B cell (primary cell): ENCODE data around the gene PPFIA1. TPM values are rescaled to one million over a fixed set of nuclear protein-coding genes. Genes with fewer than 3 reads are reported as not detected.

Experiments used
- ATAC-seq: fragments of 200-7000 bp; cut with Tn5 transposase; one replicate; pipeline ENCODE4 v1.10.0; 2021; ENCODE audit warnings: low read depth, mild to moderate bottlenecking, moderate number of reproducible peaks, moderate library complexity
- CTCF ChIA-PET: fragments of 350-600 bp; sonication (Branson Sonifier 250); formaldehyde crosslinking; loops from one replicate; lab custom pipeline; 2021; ENCODE audit warnings: antibody characterized with exemption, inconsistent platforms; lab: Charles Lee
- POLR2A ChIA-PET: fragments of 350-600 bp; sonication (Branson Sonifier 250); formaldehyde crosslinking; loops from one replicate; lab custom pipeline; 2021; ENCODE audit warnings: antibody characterized with exemption; lab: Charles Lee
- DNase-seq: peaks from one replicate; pipeline ENCODE4 v3.0.0; 2013
- H2AFZ ChIP-seq: 2 replicates; pipeline ENCODE4 v1.6.1; 2012; ENCODE audit warnings: mild to moderate bottlenecking, low read depth, low read length; ENCODE audit not compliant: insufficient read depth, poor library complexity, severe bottlenecking
- H3K27ac ChIP-seq, 2 donors: 1 replicate in 1 of 2; 2 replicates in 1 of 2; pipeline ENCODE4 v1.5.1; 2012 to 2013; ENCODE audit warnings: low read length in 2 of 2, mild to moderate bottlenecking in 2 of 2, moderate library complexity in 1 of 2
- H3K27me3 ChIP-seq, 4 experiments: fragments of 200-600 bp in 1 of 4; sonication (generic) in 1 of 4; replicated peaks in 1 of 4; 1 replicate in 2 of 4; 2 replicates in 2 of 4; pipeline versions ENCODE4 v1.6.1 to v1.7.0; 2013 to 2016; ENCODE audit warnings: low read length in 3 of 4, mild to moderate bottlenecking in 2 of 4, mixed read lengths in 1 of 4, moderate library complexity in 1 of 4; ENCODE audit not compliant: insufficient read depth in 4 of 4, control insufficient read depth in 3 of 4; ENCODE audit errors: control extremely low read depth in 1 of 4
- H3K36me3 ChIP-seq, 2 experiments: replicated peaks in 1 of 2; 1 replicate in 1 of 2; 2 replicates in 1 of 2; pipeline versions ENCODE4 v1.6.1 to v1.7.1; 2013; ENCODE audit warnings: low read length in 1 of 2; ENCODE audit not compliant: insufficient read depth in 2 of 2, control insufficient read depth in 1 of 2; ENCODE audit errors: control extremely low read depth in 1 of 2, extremely low read depth in 1 of 2
- H3K4me1 ChIP-seq, 2 donors: fragments of 200-600 bp in 1 of 2; sonication (generic) in 1 of 2; 1 replicate in 1 of 2; 2 replicates in 1 of 2; pipeline versions ENCODE4 v1.5.1 to v1.6.1; 2013 to 2017; ENCODE audit warnings: low read length in 2 of 2; ENCODE audit not compliant: control insufficient read depth in 2 of 2, insufficient read depth in 2 of 2
- H3K4me2 ChIP-seq: replicated peaks from 2 replicates; pipeline ENCODE3; 2012; ENCODE audit warnings: mild to moderate bottlenecking, low read depth, low read length; ENCODE audit not compliant: poor library complexity, severe bottlenecking
- H3K4me3 ChIP-seq, 5 experiments: fragments of 200-600 bp in 1 of 5; sonication (generic) in 1 of 5; 1 replicate in 3 of 5; 2 replicates in 2 of 5; pipeline versions ENCODE4 v1.5.1 to v1.7.0; 2011 to 2016; ENCODE audit warnings: low read length in 4 of 5, mild to moderate bottlenecking in 4 of 5, low read depth in 2 of 5, control low read depth in 1 of 5, moderate library complexity in 1 of 5; ENCODE audit not compliant: insufficient read depth in 1 of 5; ENCODE audit errors: control extremely low read depth in 1 of 5, extremely low read depth in 1 of 5
- H3K79me2 ChIP-seq: fragments of 200-600 bp; sonication (generic); one replicate; pipeline ENCODE4 v1.6.0; 2016; ENCODE audit warnings: low read length; ENCODE audit not compliant: control insufficient read depth, insufficient read depth
- H3K9ac ChIP-seq: fragments of 200-600 bp; sonication (generic); 2 replicates; pipeline ENCODE4 v1.6.1; 2017; ENCODE audit warnings: mild to moderate bottlenecking, low read length, moderate library complexity
- H3K9me3 ChIP-seq, 3 donors: one replicate each; pipeline versions ENCODE4 v1.6.1 to v1.7.1; 2013; ENCODE audit warnings: low read length in 2 of 3; ENCODE audit not compliant: control insufficient read depth in 2 of 3, insufficient read depth in 1 of 3; ENCODE audit errors: control extremely low read depth in 1 of 3
- H4K20me1 ChIP-seq: 2 replicates; pipeline ENCODE4 v1.6.0; 2012; ENCODE audit warnings: mild to moderate bottlenecking, low read length; ENCODE audit not compliant: insufficient read depth, control insufficient read depth, poor library complexity, severe bottlenecking
- H3K27ac Mint-ChIP-seq: one replicate; pipeline ENCODE4 v1.8.0; 2021; ENCODE audit warnings: mixed read lengths
- H3K27me3 Mint-ChIP-seq: one replicate; pipeline ENCODE4 v1.8.0; 2021; ENCODE audit warnings: mixed read lengths
- H3K4me1 Mint-ChIP-seq: one replicate; pipeline ENCODE4 v1.8.0; 2021; ENCODE audit warnings: mixed read lengths
- H3K4me3 Mint-ChIP-seq: one replicate; pipeline ENCODE4 v1.8.0; 2021; ENCODE audit warnings: mixed read lengths
- H3K9me3 Mint-ChIP-seq: one replicate; pipeline ENCODE4 v1.8.0; 2022; ENCODE audit warnings: mixed read lengths; ENCODE audit not compliant: insufficient read depth
- CTCF ChIP-seq: fragments of 200-600 bp; IDR thresholded peaks from one replicate; pipeline ENCODE4 v1.8.0; 2022; ENCODE audit warnings: antibody characterized with exemption, mild to moderate bottlenecking
- EZH2 ChIP-seq: IDR thresholded peaks from 2 replicates; pipeline ENCODE4 v1.6.1; 2012; ENCODE audit warnings: borderline replicate concordance, low read depth, mild to moderate bottlenecking, moderate library complexity, low read length; ENCODE audit not compliant: insufficient read depth, poor library complexity, severe bottlenecking
- WGBS: methylation state at CpG from one replicate; pipeline ENCODE4 v1.1.5; 2013; ENCODE audit warnings: missing lambda C conversion rate; ENCODE audit not compliant: insufficient coverage; 5-methylcytosine and 5-hydroxymethylcytosine counted together
- intact Hi-C: fragments of 100-400 bp; cut with micrococcal nuclease; formaldehyde crosslinking; loops from one replicate; pipeline ENCODE4 v1.10.0; 2022
- polyA plus RNA-seq: library from polyadenylated mRNA; depleted of rRNA; stranded (reverse); fragments of >200 nt; gene quantifications from 2 replicates; pipeline ENCODE4 v1.2.3, GENCODE V29; 2012
- total RNA-seq, 2 donors: library from RNA; stranded (reverse); fragments of 120-200 nt in 1 of 2; gene quantifications; 1 replicate in 1 of 2; 2 replicates in 1 of 2; pipeline versions ENCODE4 v1.2.3 to v1.2.4, GENCODE V29; 2013 to 2022

Gene PPFIA1
- total and polyA plus RNA-seq, 2 donors (not counting 1 experiment from before 2014, with no cell fraction given) = 21.8 to 70.4 TPM

GRCh38 chr11:70415642-70416395, 145.3 kb downstream of the PPFIA1 start:
- ChIA-PET POLR2A (no interaction called here), CTCF (interaction anchor here (1.0 kb wide), 1 partner anchor 53 kb away, joined by 3 read pairs; no protein-coding TSS in a partner anchor)
- H3K27me3 ChIP-seq = peaks cover 0 to 32% (median 0%) of the 10 kb centered on the region in 4 experiments
- H3K79me2 ChIP-seq = no peaks in the 10 kb centered on the region
- no peak overlapping the region for H3K27ac ChIP-seq
- no peak overlapping the region for H2AFZ ChIP-seq
- Mint-ChIP-seq H3K27me3 (peaks cover 39% of the 10 kb centered on the region), H3K27ac (no peak overlapping the region), H3K4me1 (no peaks in the 10 kb centered on the region), H3K9me3 (no peaks in the 10 kb centered on the region), H3K4me3 (no peak overlapping the region)
- intact Hi-C loops = no loop called here
- no peaks in the 10 kb centered on the region for H3K4me1 ChIP-seq
- ATAC-seq (no peak), DNase-seq (no peak)
- H3K36me3 ChIP-seq = no peaks in the 10 kb centered on the region
- H3K4me2 ChIP-seq = no peak overlapping the region
- 34% methylated on average over 18 of the region's 25 CpGs for WGBS
- H4K20me1 ChIP-seq = no peaks in the 10 kb centered on the region
- H3K9ac ChIP-seq = no peak overlapping the region
- no peak overlapping the region for H3K4me3 ChIP-seq
- no peak for TF ChIP-seq CTCF
- no peak for TF ChIP-seq EZH2
- H3K9me3 ChIP-seq = peaks cover 0 to 4% (median 0%) of the 10 kb centered on the region in 3 donors

- CTCF ChIA-PET = no interaction called here
- 96% methylated on average over 19 of the region's 20 CpGs for WGBS
Observed at GRCh38 chr11:70416881-70417280, 146.4 kb downstream of the PPFIA1 start.

More at GRCh38 chr11:70416881-70417280, 146.4 kb downstream of the PPFIA1 start:
- Histone ChIP-seq H3K4me3 (no peak overlapping the region), H3K79me2 (no peaks in the 10 kb centered on the region), H3K27me3 (peaks cover 0 to 27% (median 0%) of the 10 kb centered on the region in 4 experiments), H3K4me1 (no peaks in the 10 kb centered on the region), H3K27ac (no peak overlapping the region), H3K36me3 (no peaks in the 10 kb centered on the region), H3K9ac (no peak overlapping the region), H3K4me2 (no peak overlapping the region), H4K20me1 (no peaks in the 10 kb centered on the region), H3K9me3 (peaks cover 0 to 2% (median 0%) of the 10 kb centered on the region in 3 donors), H2AFZ (no peak overlapping the region)
- POLR2A ChIA-PET = no interaction called here
- ATAC-seq (no peak), DNase-seq (no peak)
- no peak overlapping the region for H3K27ac Mint-ChIP-seq
- H3K27me3 Mint-ChIP-seq = peaks cover 37% of the 10 kb centered on the region
- H3K4me3 Mint-ChIP-seq = no peak overlapping the region
- intact Hi-C loops = no loop called here
- TF ChIP-seq CTCF = no peak
- TF ChIP-seq EZH2 = no peak
- no peaks in the 10 kb centered on the region for H3K4me1 Mint-ChIP-seq
- H3K9me3 Mint-ChIP-seq = no peaks in the 10 kb centered on the region
